HG03064 (cell line): ENCODE data around the gene RABL6.
"Not testable (repeated sequence)": the region's sequence is repeated elsewhere in the genome, so short reads cannot be mapped to it uniquely, and the experiment has no call there.

ENCODE experiments used
- ATAC-seq: cut with Tn5 transposase; IDR thresholded peaks from one replicate; pipeline ENCODE4 v1.9.1; 2021; ENCODE audit warnings: low read depth; ENCODE audit not compliant: unreplicated experiment

Gene RABL6

GRCh38 chr9:136832581-136832980, 24.8 kb downstream of the RABL6 start:
- no peak for ATAC-seq

DNA sequence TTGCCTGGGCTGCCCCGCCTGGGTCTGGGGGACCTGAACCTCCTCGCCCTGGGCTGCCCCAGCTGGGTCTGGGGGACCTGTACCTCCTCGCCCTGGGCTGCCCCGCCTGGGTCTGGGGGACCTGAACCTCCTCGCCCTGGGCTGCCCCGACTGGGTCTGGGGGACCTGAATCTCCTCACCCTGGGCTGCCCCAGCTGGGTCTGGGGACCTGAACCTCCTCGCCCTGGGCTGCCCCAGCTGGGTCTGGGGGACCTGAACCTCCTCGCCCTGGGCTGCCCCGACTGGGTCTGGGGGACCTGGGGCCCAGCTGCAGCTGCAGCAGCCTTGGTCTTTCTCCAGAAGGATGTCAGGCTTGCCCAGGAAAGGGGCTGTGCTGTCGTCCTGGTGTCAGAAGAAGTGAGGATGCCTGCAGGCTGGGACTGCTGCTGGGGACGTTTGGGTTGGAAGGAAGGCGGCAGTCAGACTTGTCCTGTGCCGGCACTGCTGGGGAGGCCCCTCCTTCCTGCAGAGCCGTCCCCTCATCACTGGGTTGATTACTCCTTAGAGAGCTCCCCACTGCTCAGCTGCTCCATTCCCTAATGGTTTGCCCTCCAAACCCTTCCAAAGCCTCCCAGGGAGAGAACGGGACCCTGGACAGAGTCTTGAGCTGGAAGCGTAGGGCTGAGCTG, 25.8 kb downstream of the RABL6 start:
- not testable (repeated sequence) for ATAC-seq

DNA sequence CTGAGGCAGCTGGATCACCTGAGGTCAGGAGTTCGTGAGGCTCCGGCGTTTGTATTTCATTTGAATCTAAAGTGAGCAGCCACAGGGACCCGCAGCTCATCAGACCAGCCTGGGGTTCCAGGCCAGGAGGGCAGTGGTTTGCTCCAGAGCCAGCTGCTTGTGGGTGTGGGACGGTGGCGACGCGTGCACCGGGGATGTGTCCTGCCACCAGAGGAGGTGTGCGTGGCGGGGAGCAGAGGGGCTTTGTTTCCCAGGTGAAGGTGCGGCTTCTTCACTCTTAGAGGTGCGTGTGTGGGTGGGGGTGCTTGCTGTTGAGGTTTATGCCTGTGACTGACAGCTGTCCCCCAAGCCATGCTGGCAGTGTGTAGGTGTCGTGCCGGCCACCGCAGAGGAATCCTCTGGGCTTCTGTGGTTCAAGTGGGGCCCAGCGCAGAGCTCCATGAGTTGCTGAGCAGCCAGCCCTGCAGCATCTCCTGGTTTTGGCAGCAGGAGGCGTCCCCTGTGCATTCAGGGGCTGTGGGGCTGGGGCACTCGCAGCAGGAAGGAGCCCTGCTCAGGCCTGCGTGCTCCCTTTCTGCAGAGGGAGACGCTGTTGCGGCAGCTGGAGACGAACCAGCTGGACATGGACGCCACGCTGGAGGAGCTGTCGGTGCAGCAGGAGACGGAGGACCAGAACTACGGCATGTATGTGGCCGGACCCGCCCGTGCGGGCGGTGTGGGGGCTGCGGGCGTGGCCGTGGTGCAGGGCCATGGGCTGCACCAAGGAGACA, 27.6 kb downstream of the RABL6 start:
- ATAC-seq = no peak

DNA sequence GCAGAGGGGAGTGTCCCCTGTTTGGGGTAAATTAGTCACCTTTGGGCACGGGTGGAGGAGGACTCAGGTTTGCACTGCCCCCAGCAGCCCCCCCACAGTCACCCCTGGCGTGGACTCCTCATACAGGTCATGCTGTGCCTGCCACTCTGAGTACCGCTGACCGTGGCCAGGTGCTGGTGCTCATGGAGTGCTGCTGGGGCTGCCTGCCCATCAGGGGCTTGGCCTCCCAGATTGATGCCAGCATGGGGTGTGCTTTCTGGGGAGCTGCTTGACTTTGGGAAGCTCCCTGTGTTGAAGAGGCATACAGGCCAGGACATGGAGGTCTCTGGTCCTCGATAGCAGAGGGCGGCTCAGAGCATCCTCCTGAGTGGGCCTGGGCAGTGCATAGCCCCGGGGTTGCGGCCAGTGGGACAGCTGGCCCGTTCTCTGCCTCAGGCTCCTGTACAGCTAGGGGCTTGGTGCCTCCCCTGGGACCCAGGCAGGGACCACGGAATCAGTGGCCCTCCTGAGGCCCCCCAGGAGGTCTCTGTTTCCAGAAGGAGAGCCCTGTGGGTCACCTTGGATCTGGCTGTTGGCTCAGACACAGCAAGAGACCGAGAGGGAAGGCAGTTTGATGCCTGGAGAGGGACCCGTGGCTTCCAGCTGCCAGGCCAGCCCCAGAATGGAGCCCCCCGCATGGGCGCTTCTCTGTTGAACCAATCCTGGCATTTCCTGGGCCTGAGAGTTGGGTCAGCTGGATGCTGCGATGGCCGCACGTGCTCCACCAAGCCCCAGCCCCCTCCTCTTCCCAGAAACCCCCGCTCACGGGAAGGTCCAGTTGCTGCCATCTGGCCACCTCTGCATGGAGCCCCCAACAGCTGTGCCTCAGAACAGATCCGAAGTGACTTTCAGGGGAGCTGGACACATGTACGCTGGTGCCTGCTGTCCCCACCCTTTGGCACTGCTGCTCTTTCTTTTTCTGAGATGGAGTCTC, 28.5 kb downstream of the RABL6 start:
- no peak for ATAC-seq

DNA sequence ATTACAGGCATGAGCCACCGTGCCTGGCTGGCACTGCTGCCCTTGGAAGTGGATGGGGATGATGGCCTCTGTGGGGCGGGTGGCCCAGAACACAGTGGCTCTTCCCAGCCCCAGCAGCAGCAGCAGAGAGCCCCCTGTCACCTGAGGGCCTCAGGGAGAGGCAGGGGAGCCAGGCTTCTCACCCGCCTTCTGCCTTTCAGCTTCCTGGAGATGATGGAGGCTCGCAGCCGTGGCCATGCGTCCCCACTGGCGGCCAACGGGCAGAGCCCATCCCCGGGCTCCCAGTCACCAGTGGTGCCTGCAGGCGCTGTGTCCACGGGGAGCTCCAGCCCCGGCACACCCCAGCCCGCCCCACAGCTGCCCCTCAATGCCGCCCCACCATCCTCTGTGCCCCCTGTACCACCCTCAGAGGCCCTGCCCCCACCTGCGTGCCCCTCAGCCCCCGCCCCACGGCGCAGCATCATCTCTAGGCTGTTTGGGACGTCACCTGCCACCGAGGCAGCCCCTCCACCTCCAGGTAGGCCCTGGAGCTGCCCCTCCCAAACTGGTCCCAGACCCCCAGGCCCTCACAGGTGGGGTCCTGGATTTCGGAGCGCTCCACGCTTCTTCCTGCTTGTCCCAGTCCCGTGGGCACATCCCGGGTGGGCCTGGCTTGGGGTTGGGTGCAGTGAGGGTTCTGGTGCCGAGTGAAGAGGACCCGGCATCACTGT, 29.6 kb downstream of the RABL6 start:
- no peak for ATAC-seq

GRCh38 chr9:136837856-136838277, 30.1 kb downstream of the RABL6 start:
- ATAC-seq = not testable (repeated sequence)

GRCh38 chr9:136838314-136839228, 30.8 kb downstream of the RABL6 start:
- ATAC-seq = no peak

DNA sequence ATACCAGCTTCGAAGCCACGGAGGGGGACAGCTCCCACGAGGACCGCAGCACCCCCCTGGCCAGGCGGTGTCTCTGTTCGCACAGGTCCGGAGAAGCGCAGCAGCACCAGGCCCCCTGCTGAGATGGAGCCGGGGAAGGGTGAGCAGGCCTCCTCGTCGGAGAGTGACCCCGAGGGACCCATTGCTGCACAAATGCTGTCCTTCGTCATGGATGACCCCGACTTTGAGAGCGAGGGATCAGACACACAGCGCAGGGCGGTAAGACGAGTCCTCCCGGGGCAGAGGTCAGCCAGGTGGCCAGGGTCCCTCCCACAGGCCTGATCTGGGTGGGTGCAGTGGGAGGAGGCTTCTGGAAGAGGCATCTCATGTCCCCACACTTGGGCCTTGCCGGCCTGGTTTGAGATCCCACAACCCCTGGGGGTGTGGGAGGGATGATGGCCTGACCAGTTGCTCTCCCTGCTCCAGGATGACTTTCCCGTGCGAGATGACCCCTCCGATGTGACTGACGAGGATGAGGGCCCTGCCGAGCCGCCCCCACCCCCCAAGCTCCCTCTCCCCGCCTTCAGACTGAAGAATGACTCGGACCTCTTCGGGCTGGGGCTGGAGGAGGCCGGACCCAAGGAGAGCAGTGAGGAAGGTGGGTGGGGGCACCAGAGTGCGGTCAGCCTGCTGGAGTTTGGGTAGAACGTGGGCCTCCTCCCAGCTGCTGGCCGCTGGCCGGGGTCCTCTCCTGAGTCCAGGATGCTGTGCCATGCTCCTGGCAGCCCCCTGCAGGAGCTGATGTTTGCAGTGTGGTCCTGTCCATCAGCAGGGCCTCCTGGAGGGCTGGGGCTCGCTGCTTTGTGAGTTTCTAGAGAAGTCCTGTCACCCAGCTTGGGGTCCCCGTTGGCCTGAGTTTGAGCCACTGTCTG, 31.7 kb downstream of the RABL6 start:
- ATAC-seq = no peak

DNA sequence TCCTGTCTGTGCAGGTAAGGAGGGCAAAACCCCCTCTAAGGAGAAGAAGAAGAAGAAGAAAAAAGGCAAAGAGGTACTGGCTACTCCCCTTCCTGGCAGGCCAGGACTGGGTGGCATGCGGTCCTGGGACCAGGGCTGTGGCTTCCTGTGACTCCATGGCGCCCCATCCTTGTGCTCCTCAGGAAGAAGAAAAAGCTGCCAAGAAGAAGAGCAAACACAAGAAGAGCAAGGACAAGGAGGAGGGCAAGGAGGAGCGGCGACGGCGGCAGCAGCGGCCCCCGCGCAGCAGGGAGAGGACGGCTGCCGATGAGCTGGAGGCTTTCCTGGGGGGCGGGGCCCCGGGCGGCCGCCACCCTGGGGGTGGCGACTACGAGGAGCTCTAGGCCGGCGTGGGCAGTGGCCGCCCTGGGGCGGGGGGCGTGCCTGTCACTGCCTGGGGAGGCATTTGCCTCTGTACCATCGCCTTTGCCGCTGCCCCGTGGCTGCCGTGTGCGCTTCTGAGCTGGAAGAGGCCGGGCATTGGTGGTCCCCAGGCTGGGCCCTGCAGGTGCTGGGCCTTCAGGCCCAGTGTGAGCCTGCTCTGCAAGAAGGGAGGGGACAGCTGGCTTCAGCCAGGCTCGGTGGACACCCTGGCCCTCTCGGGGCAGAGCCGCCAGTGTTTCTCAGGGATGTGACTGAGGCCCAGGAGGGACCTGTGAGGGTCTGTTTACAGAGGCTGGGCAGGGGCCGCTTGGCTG, 32.6 kb downstream of the RABL6 start:
- ATAC-seq = no peak

DNA sequence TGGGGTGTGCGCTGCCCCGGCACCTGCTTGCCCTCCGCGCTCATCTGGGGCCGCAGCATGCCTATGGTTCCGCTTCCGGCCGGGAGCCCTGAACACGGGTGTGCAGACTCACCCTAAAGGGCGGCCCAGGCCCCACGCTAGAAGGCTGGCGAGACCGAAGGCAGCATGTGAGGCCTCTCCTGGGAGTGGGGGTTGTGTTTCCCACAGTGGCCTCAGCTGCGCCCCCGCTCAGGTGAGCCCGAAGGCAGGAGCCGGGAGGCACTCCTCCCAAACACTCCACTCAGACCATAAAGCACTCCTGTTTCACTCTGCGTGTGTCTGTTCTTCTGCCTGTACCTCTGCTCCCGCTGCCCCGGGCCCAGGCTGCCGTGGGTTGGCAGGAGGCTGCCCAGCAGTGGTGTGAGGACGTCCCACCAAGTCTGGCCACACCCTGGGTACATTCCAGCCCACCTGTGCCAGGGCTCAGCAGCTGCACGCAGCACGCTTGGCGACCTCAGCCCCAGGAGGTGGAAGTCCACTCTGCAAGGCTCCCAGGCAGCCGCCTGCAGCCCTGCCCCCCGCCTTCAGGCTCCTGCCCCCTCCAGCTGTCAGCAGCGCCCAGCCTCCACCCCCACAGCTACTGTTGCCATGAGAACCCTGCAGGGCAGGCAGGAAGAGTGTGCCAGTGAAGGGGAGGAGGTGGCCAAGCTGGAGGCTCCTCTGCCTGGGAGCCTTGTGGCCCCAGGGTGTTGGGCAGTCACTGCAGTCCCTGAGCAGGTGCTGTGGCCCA, 33.3 kb downstream of the RABL6 start:
- ATAC-seq = no peak

GRCh38 chr9:136841646-136842379, 34.1 kb downstream of the RABL6 start:
- ATAC-seq = peak; percentile 7

DNA sequence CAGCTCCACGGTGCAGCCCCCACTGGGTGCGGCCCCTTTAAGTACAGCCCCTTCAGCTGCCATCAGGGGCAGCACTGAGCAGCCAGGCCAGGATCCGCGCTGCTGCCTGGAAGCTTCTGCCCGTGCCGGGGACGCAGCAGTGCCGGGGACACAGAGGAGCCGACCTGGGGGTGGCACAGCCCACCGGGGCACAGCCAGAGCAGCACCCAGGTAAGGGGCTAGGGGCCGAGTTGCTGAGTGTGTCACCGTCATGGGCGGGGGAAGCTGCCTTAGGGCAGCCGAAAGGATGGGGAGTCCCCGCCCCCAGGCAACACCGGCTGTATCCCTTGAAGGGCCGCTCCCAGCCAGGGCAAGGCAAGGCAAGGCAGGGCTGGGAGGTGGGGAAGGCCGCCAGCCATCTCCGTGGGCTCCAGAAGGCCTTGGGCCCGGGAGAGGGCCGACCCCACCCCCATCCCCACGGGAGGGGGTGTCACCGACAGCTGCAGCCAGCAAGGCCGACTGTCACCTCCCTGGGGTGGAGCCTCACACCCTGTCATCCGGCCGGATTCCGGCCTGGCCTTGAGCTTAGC, 34.7 kb downstream of the RABL6 start, which contains the start of gene AJM1:
Gene AJM1, plus strand, starts transcription at position 99 of the 569 bp plus-strand sequence. CDS start 1,937 bp downstream, outside the sequence.
- peak; percentile 57 for ATAC-seq

- not testable (repeated sequence) for ATAC-seq
These were observed 35.5 kb downstream of the RABL6 start for GRCh38 chr9:136843159-136843800.

DNA sequence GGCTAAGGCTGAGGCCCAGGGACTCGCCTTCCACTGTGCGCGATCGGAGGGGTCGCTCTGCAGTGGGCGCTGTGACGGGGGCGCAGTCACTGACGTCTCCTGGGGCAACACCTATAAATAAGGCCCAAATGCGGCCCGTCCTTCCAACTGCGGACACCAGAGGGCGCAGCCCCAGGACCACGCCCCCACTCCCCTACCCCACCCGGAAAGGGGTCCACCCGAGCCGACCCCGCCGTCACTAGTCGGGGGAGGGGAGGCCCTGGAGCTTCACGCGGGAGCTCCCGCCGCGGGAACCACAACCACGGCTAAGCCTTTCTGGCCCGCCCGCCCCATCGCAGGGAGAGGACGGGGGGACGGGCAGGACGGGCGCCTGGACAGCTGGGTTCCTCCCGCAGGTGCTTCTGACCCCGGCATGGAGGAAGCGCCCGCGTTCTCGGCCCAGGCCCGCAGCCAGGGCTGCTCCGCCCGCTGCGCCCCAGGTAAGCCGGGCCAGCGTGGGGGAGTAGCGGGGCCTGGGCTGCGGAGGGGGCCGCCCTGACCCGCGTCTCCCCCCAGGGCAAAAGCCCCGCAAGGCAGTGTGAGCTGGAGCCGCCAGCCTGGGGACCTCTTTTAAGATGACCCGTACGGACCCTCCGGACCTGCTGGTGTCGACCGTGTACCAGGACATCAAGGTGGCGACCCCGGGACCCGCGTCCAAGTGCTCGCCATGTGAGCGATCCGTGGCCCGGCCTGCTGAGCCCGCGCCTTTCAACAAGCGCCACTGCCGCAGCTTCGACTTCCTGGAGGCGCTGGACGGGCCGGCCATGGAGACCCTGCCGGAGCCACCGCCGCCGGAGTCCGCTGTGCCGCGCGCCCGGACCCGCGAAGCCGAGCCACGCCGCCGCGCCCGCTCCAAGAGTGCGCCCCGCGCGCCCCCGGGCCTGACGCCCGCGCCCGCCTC, 36.3 kb downstream of the RABL6 start:
- ATAC-seq = not testable (repeated sequence)
